ENCODE data around the gene POMZP3. TPM values are rescaled to one million over a fixed set of nuclear protein-coding genes. Genes with fewer than 3 reads are reported as not detected.
"Not testable (repeated sequence)": the region's sequence is repeated elsewhere in the genome, so short reads cannot be mapped to it uniquely, and the experiment has no call there.

POMZP3 gene
- total RNA-seq, 1 donor from 2014 or later = 2.6 TPM

GRCh38 chr7:76588586-76588985 lies 38.5 kb downstream of the POMZP3 start:
- not testable (repeated sequence) for DNase-seq (ENCODE audit: low read depth in 2 of 2)

GRCh38 chr7:76586585-76587315 lies 40.3 kb downstream of the POMZP3 start:
- DNase-seq (ENCODE audit: low read depth in 2 of 2) = not testable (repeated sequence)

GRCh38 chr7:76583636-76584281 lies 43.3 kb downstream of the POMZP3 start:
- peak in 1 of 2 donors; percentile 86 for DNase-seq (ENCODE audit: low read depth in 2 of 2)

- peak; percentile 5 to 88 for DNase-seq (ENCODE audit: low read depth in 2 of 2)
Measured at GRCh38 chr7:76582848-76583631, 44.0 kb downstream of the POMZP3 start.

GRCh38 chr7:76575919-76576655 lies 51.0 kb downstream of the POMZP3 start:
- DNase-seq (ENCODE audit: low read depth in 2 of 2) = peak in 1 of 2 donors; percentile 20

- DNase-seq (ENCODE audit: low read depth in 2 of 2) = not testable (repeated sequence)
Measured at GRCh38 chr7:76575431-76575830, 51.6 kb downstream of the POMZP3 start.

GRCh38 chr7:76572296-76572695 lies 54.8 kb downstream of the POMZP3 start:
- DNase-seq (ENCODE audit: low read depth in 2 of 2) = not testable (repeated sequence)

GRCh38 chr7:76570324-76570775 lies 56.7 kb downstream of the POMZP3 start:
- not testable (repeated sequence) for DNase-seq (ENCODE audit: low read depth in 2 of 2)

GRCh38 chr7:76568742-76569141 lies 58.3 kb downstream of the POMZP3 start:
- peak; percentile 33 to 68 for DNase-seq (ENCODE audit: low read depth in 2 of 2)

- not testable (repeated sequence) for DNase-seq (ENCODE audit: low read depth in 2 of 2)
Measured at GRCh38 chr7:76567753-76568152, 59.3 kb downstream of the POMZP3 start.

- DNase-seq (ENCODE audit: low read depth in 2 of 2) = not testable (repeated sequence)
Measured at GRCh38 chr7:76567311-76567710, 59.8 kb downstream of the POMZP3 start.

GRCh38 chr7:76565001-76565400 lies 62.1 kb downstream of the POMZP3 start:
- DNase-seq (ENCODE audit: low read depth in 2 of 2) = not testable (repeated sequence)

- not testable (repeated sequence) for DNase-seq (ENCODE audit: low read depth in 2 of 2)
Measured at GRCh38 chr7:76561342-76561741, 65.7 kb downstream of the POMZP3 start.

GRCh38 chr7:76560157-76560556 lies 66.9 kb downstream of the POMZP3 start:
- not testable (repeated sequence) for DNase-seq (ENCODE audit: low read depth in 2 of 2)

Other genes starting within 250 kb of the POMZP3 start
- 0.51 and 0.63 TPM in 2 replicates for gene SSC4D, start 217.6 kb downstream of the POMZP3 start, total RNA-seq
- gene ZP3, start 202.3 kb downstream of the POMZP3 start, total RNA-seq = 1.7 and 2.5 TPM in 2 replicates
- gene DTX2, start 165.6 kb downstream of the POMZP3 start, total RNA-seq = 4.1 and 4.9 TPM in 2 replicates
- 0.13 and 0.38 TPM in 2 replicates for gene UPK3B, start 116.7 kb downstream of the POMZP3 start, total RNA-seq
- 0.13 TPM in 1 of 2 replicates, not detected in the other for gene SPDYE16, start 84.0 kb downstream of the POMZP3 start, total RNA-seq